HG03432 (cell line): ENCODE data around the gene EDNRB.
"Not testable (repeated sequence)": the region's sequence is repeated elsewhere in the genome, so short reads cannot be mapped to it uniquely, and the experiment has no call there.

Experiments
- ATAC-seq: cut with Tn5 transposase; IDR thresholded peaks from one replicate; pipeline ENCODE4 v1.9.1; 2021; ENCODE audit warnings: mild to moderate bottlenecking, moderate library complexity; ENCODE audit not compliant: unreplicated experiment

EDNRB gene

DNA sequence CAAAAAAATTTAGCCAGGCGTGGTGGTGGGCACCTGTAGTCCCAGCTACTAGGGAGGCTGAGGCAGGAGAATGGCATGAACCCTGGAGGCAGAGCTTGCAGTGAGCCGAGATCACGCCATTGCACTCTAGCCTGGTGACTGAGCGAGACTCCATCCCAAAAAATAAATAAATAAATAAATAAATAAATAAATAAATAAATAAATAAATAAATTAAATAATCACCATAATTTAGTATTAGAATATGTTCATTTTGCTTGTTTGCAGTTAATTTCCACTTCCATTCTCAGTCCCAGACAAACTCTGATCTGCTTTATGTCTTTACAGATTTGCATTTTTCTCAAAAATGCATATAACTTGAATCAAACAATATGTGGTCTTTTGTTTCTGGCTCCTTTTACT, 70.6 kb downstream of the EDNRB start:
- ATAC-seq = not testable (repeated sequence)

- ATAC-seq = peak; percentile 91
Measured at GRCh38 chr13:77846173-77846572, 72.5 kb downstream of the EDNRB start.
